SK-N-SH (cell line): ENCODE results near the gene DIAPH1. TPM values are rescaled to one million over a fixed set of nuclear protein-coding genes. Genes with fewer than 3 reads are reported as not detected.

ENCODE experiments used
- CTCF ChIA-PET: fragments of 300-600, 350-600 bp; formaldehyde crosslinking; extraction: SDS; loops from one replicate; lab custom pipeline; 2021; lab: Yijun Ruan, JAX
- POLR2A ChIA-PET: fragments of 350-600 bp; sonication (Branson Sonifier 250); formaldehyde crosslinking; extraction: SDS; loops from one replicate; lab custom pipeline; 2020; ENCODE audit warnings: antibody characterized with exemption, inconsistent platforms; lab: Yijun Ruan, JAX
- DNase-seq: peaks from one replicate; pipeline ENCODE4 v3.0.0; 2012
- H2AFZ ChIP-seq: fragments of 200-600 bp; sonication (generic); 2 replicates; pipeline ENCODE4 v1.8.1; 2016; ENCODE audit warnings: antibody characterized with exemption, mild to moderate bottlenecking, low read depth
- H3F3A ChIP-seq: fragments of 200-600 bp; sonication (generic); replicated peaks from 2 replicates; pipeline ENCODE3; 2016; ENCODE audit warnings: antibody characterized with exemption, mild to moderate bottlenecking; ENCODE audit not compliant: insufficient read depth
- H3K27ac ChIP-seq, 2 experiments: fragments of 200-500 bp in 1 of 2; fragments of 200-600 bp in 1 of 2; sonication (Bioruptor generic) in 1 of 2; sonication (generic), shearing (Covaris generic) in 1 of 2; 2 replicates each; pipeline versions ENCODE4 v1.5.1 to v1.6.1; 2014 to 2016; ENCODE audit warnings: low read depth in 2 of 2, inconsistent platforms in 1 of 2, low read length in 1 of 2, mild to moderate bottlenecking in 1 of 2, mixed read lengths in 1 of 2
- H3K27me3 ChIP-seq: fragments of 200-600 bp; sonication (generic), shearing (Covaris generic); 2 replicates; pipeline ENCODE4 v1.6.1; 2016; ENCODE audit warnings: mixed run types; ENCODE audit not compliant: insufficient read depth
- H3K36me3 ChIP-seq, 2 experiments: fragments of 200-500 bp in 1 of 2; fragments of 200-600 bp in 1 of 2; sonication (Bioruptor generic) in 1 of 2; sonication (generic) in 1 of 2; replicated peaks in 1 of 2; 2 replicates each; pipeline versions ENCODE3 to v1.5.1; 2014 to 2016; ENCODE audit warnings: low read length in 1 of 2, mild to moderate bottlenecking in 1 of 2; ENCODE audit not compliant: insufficient read depth in 2 of 2, control insufficient read depth in 1 of 2
- H3K4me1 ChIP-seq, 2 experiments: fragments of 200-500 bp in 1 of 2; fragments of 200-600 bp in 1 of 2; sonication (Bioruptor generic) in 1 of 2; sonication (generic), shearing (Covaris generic) in 1 of 2; 2 replicates each; pipeline versions ENCODE4 v1.5.1 to v1.6.1; 2014 to 2016; ENCODE audit warnings: low read depth in 1 of 2, low read length in 1 of 2, mixed run types in 1 of 2; ENCODE audit not compliant: insufficient read depth in 2 of 2, control insufficient read depth in 1 of 2
- H3K4me2 ChIP-seq: fragments of 200-600 bp; sonication (generic), shearing (Covaris generic); 2 replicates; pipeline ENCODE4 v1.6.1; 2017; ENCODE audit warnings: mixed run types
- H3K4me3 ChIP-seq, 2 experiments: fragments of 200-500 bp in 1 of 2; fragments of 200-600 bp in 1 of 2; sonication (Bioruptor generic) in 1 of 2; sonication (generic), shearing (Covaris generic) in 1 of 2; 2 replicates each; pipeline versions ENCODE4 v1.5.1 to v1.8.1; 2014 to 2016; ENCODE audit warnings: low read depth in 2 of 2, inconsistent platforms in 1 of 2, low read length in 1 of 2, mild to moderate bottlenecking in 1 of 2, mixed read lengths in 1 of 2, moderate library complexity in 1 of 2
- H3K79me2 ChIP-seq: fragments of 200-600 bp; sonication (generic); 2 replicates; pipeline ENCODE4 v1.8.1; 2017; ENCODE audit warnings: mild to moderate bottlenecking; ENCODE audit not compliant: insufficient read depth
- H3K9ac ChIP-seq: fragments of 200-600 bp; sonication (generic); 2 replicates; pipeline ENCODE4 v1.6.1; 2017; ENCODE audit warnings: mixed run types
- H3K9me2 ChIP-seq: fragments of 200-600 bp; sonication (generic); 2 replicates; pipeline ENCODE4 v1.6.1; 2017; ENCODE audit warnings: mixed run types
- H3K9me3 ChIP-seq: fragments of 200-600 bp; sonication (generic); 2 replicates; pipeline ENCODE4 v1.6.1; 2017; ENCODE audit warnings: mixed run types, mild to moderate bottlenecking, moderate library complexity
- H4K20me1 ChIP-seq: fragments of 200-600 bp; sonication (generic); 2 replicates; pipeline ENCODE4 v1.6.1; 2017; ENCODE audit warnings: mild to moderate bottlenecking, mixed run types; ENCODE audit not compliant: insufficient read depth
- ELF1 ChIP-seq: IDR thresholded peaks from 2 replicates; pipeline ENCODE4 v1.4.0; 2012
- EZH2phosphoT487 ChIP-seq: fragments of 200-600 bp; sonication (generic); IDR thresholded peaks from 2 replicates; pipeline ENCODE4 v1.6.1; 2017; ENCODE audit warnings: low read depth, mixed run types, mild to moderate bottlenecking, antibody characterized with exemption, moderate library complexity, borderline replicate concordance
- FOSL2 ChIP-seq: IDR thresholded peaks from 2 replicates; pipeline ENCODE4 v1.4.0; 2012; ENCODE audit warnings: low read depth, mild to moderate bottlenecking, moderate library complexity, borderline replicate concordance
- FOXM1 ChIP-seq: IDR thresholded peaks from 2 replicates; pipeline ENCODE4 v1.4.0; 2012; ENCODE audit warnings: low read depth, mild to moderate bottlenecking
- GATA2 ChIP-seq: sonication (generic); formaldehyde crosslinking; IDR thresholded peaks from 2 replicates; pipeline ENCODE4 v1.5.0; 2020; ENCODE audit warnings: mild to moderate bottlenecking, missing genetic modification reagents
- JUND ChIP-seq: IDR thresholded peaks from 2 replicates; pipeline ENCODE4 v1.4.0; 2012
- MXI1 ChIP-seq: IDR thresholded peaks from 2 replicates; pipeline ENCODE4 v1.6.1; 2012; ENCODE audit warnings: mild to moderate bottlenecking, low read depth, low read length, improper control_type of control experiment
- POLR2AphosphoS5 ChIP-seq: IDR thresholded peaks from 2 replicates; pipeline ENCODE4 v1.6.1; 2012; ENCODE audit warnings: low read depth, low read length
- RAD21 ChIP-seq: IDR thresholded peaks from 2 replicates; pipeline ENCODE4 v1.6.1; 2012; ENCODE audit warnings: mild to moderate bottlenecking, low read length
- RFX5 ChIP-seq: IDR thresholded peaks from 2 replicates; pipeline ENCODE4 v1.6.1; 2012; ENCODE audit warnings: mild to moderate bottlenecking, improper control_type of control experiment, low read length
- SIN3A ChIP-seq: IDR thresholded peaks from 2 replicates; pipeline ENCODE4 v1.6.1; 2012; ENCODE audit warnings: low read depth, mild to moderate bottlenecking, low read length, moderate library complexity, borderline replicate concordance
- TAF1 ChIP-seq: IDR thresholded peaks from 2 replicates; pipeline ENCODE4 v1.6.1; 2012; ENCODE audit warnings: low read depth, mild to moderate bottlenecking, low read length, moderate library complexity, borderline replicate concordance
- TCF12 ChIP-seq: IDR thresholded peaks from 2 replicates; pipeline ENCODE4 v1.4.0; 2012
- TEAD4 ChIP-seq: IDR thresholded peaks from 2 replicates; pipeline ENCODE4 v1.4.0; 2012; ENCODE audit warnings: mild to moderate bottlenecking, borderline replicate concordance; ENCODE audit not compliant: insufficient read depth
- polyA plus RNA-seq, 3 experiments: library from polyadenylated mRNA; depleted of rRNA; stranded (reverse); fragments of >200 nt; gene quantifications; 2 replicates each; pipeline ENCODE4 v1.2.3, GENCODE V29; 2012
- TF ChIP-seq, protein P1 (sequence below): IDR thresholded peaks from 2 replicates; pipeline ENCODE4; 2012
- TF ChIP-seq, protein P2 (sequence below): IDR thresholded peaks from 2 replicates; pipeline ENCODE4 v1.6.1; 2012; ENCODE audit warnings: mild to moderate bottlenecking, low read depth, low read length, moderate library complexity
- TF ChIP-seq, protein P3 (sequence below): IDR thresholded peaks from 2 replicates; pipeline ENCODE4 v1.4.0; 2012; ENCODE audit warnings: low read depth
- TF ChIP-seq, protein P4 (sequence below): fragments of 200-600 bp; sonication (generic); IDR thresholded peaks from 2 replicates; pipeline ENCODE4 v1.6.1; 2017; ENCODE audit warnings: antibody characterized with exemption, mild to moderate bottlenecking, moderate library complexity
- TF ChIP-seq, protein P5 (sequence below): fragments of 150-350 bp; IDR thresholded peaks from 2 replicates; pipeline ENCODE4 v1.6.1; 2017; ENCODE audit warnings: antibody characterized with exemption, low read length, low read depth, borderline replicate concordance

DIAPH1 gene
- polyA plus RNA-seq, 1 of the 3 experiments (the other 2 are of a cell fraction), result 30.4 TPM

DNA sequence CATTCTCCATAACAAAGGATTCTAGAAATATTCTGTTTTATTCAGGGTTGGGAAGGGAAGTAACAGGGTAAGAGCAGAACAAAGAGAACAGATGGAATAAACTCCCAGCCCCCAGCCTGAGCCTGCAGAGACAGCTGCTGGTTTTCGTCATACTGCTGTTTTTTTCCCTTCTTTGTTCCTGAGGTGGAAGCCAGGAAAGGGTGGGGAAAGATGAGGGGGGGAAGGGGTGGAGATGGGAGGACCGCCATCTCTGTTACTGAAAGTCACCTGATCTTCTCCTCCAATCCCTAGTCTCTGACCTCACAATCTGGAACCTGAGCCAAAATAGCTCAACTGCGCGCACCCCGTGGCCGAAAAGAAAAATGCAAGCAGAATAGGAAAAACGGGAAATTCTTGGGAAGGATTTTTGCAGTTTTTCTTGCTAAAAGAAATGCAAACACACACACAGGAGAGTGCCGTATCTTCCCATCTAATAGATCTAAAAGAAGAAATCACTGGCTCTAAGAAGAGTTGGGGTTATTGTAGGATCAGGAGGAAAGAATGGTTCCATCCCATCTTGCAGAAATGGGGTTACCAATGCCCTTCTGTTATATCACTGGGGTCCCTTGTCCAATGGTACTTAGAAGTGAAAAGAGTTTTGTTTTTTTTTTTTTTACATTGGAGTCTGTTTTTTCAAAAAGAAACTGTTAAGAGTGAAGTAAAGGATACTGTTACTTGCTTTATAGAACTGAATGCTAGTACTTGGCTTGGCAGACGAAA, 57.9 kb downstream of the DIAPH1 start (continued):
- TF ChIP-seq, protein P1, sequence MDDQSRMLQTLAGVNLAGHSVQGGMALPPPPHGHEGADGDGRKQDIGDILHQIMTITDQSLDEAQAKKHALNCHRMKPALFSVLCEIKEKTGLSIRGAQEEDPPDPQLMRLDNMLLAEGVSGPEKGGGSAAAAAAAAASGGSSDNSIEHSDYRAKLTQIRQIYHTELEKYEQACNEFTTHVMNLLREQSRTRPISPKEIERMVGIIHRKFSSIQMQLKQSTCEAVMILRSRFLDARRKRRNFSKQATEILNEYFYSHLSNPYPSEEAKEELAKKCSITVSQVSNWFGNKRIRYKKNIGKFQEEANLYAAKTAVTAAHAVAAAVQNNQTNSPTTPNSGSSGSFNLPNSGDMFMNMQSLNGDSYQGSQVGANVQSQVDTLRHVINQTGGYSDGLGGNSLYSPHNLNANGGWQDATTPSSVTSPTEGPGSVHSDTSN, result peak; percentile 79
- TF ChIP-seq POLR2AphosphoS5 (peak; percentile 85), TAF1 (peak; percentile 61), RFX5 (peak; percentile 73; the same call in 1 of the 2 replicates), JUND (no peak; the same call in 1 of the 2 replicates), FOSL2 (peak; percentile 12; the same call in 1 of the 2 replicates)
- TF ChIP-seq, protein P2, sequence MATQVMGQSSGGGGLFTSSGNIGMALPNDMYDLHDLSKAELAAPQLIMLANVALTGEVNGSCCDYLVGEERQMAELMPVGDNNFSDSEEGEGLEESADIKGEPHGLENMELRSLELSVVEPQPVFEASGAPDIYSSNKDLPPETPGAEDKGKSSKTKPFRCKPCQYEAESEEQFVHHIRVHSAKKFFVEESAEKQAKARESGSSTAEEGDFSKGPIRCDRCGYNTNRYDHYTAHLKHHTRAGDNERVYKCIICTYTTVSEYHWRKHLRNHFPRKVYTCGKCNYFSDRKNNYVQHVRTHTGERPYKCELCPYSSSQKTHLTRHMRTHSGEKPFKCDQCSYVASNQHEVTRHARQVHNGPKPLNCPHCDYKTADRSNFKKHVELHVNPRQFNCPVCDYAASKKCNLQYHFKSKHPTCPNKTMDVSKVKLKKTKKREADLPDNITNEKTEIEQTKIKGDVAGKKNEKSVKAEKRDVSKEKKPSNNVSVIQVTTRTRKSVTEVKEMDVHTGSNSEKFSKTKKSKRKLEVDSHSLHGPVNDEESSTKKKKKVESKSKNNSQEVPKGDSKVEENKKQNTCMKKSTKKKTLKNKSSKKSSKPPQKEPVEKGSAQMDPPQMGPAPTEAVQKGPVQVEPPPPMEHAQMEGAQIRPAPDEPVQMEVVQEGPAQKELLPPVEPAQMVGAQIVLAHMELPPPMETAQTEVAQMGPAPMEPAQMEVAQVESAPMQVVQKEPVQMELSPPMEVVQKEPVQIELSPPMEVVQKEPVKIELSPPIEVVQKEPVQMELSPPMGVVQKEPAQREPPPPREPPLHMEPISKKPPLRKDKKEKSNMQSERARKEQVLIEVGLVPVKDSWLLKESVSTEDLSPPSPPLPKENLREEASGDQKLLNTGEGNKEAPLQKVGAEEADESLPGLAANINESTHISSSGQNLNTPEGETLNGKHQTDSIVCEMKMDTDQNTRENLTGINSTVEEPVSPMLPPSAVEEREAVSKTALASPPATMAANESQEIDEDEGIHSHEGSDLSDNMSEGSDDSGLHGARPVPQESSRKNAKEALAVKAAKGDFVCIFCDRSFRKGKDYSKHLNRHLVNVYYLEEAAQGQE, result peak; percentile 60
- TF ChIP-seq, all 33 proteins: peak for 22

DNA sequence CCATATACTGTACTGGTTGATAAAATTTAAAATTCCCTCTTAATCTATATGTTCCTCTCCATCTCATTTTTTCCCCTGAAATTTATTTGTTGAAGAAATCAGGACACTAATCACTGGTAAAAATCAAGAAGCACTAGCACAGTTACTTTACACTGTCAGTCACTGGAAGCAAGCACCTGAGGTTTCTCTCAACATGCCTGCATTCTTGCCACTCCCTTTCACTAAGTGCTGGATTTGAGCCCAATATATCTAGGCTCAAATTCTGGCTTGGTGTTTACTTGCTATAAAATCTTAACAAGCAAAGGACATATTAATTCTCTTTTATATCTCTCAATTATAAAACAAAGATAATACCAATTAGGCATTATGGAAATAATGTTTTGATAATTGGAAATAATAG, 58.6 kb downstream of the DIAPH1 start:
- CTCF ChIA-PET, result interaction anchor here (0.6 to 10.4 kb wide), 27 partner anchors 35 to 830 kb away, joined by 3 to 191 read pairs (median 4); partner anchors contain the start of genes PCDHB11, PCDHB16, PCDHB3 and PCDHB4
- peak overlapping the region; percentile 58; the same call in 1 of the 2 replicates for H3K4me2 ChIP-seq
- H3K36me3 ChIP-seq, result peaks cover 24 to 35% of the 10 kb centered on the region in 2 experiments

More for the DNA sequence above, 58.6 kb downstream of the DIAPH1 start:
- H3K4me1 ChIP-seq, result peaks cover 21 to 25% of the 10 kb centered on the region in 2 experiments; a peak in 3 of 4 replicates
- H3K27me3 ChIP-seq, result no peaks in the 10 kb centered on the region
- H3F3A ChIP-seq, result peaks cover 22% of the 10 kb centered on the region
- POLR2A ChIA-PET, result interaction anchor here (1.2 kb wide), 2 partner anchors 177 to 378 kb away, joined by 4 to 7 read pairs; partner anchors contain the start of genes PCDHB16 and PCDHGA7
- H3K79me2 ChIP-seq, result peaks cover 5% of the 10 kb centered on the region; the same call in 1 of the 2 replicates
- no peaks in the 10 kb centered on the region for H4K20me1 ChIP-seq
- no peaks in the 10 kb centered on the region for H3K9me2 ChIP-seq
- H3K27ac ChIP-seq, result peak overlapping the region; percentile 91 to 100
- peak overlapping the region; percentile 41 for H2AFZ ChIP-seq
- peak overlapping the region; percentile 80 for H3K9ac ChIP-seq
- no peak for TF ChIP-seq FOXM1
- TF ChIP-seq ELF1, result no peak
- no peak for TF ChIP-seq TAF1
- TF ChIP-seq, protein P3, sequence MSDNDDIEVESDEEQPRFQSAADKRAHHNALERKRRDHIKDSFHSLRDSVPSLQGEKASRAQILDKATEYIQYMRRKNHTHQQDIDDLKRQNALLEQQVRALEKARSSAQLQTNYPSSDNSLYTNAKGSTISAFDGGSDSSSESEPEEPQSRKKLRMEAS, result no peak
- no peak for TF ChIP-seq EZH2phosphoT487
- no peak for TF ChIP-seq TEAD4
- TF ChIP-seq, protein P1, result no peak
- TF ChIP-seq, protein P4, sequence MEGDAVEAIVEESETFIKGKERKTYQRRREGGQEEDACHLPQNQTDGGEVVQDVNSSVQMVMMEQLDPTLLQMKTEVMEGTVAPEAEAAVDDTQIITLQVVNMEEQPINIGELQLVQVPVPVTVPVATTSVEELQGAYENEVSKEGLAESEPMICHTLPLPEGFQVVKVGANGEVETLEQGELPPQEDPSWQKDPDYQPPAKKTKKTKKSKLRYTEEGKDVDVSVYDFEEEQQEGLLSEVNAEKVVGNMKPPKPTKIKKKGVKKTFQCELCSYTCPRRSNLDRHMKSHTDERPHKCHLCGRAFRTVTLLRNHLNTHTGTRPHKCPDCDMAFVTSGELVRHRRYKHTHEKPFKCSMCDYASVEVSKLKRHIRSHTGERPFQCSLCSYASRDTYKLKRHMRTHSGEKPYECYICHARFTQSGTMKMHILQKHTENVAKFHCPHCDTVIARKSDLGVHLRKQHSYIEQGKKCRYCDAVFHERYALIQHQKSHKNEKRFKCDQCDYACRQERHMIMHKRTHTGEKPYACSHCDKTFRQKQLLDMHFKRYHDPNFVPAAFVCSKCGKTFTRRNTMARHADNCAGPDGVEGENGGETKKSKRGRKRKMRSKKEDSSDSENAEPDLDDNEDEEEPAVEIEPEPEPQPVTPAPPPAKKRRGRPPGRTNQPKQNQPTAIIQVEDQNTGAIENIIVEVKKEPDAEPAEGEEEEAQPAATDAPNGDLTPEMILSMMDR, result no peak
- TF ChIP-seq, protein P5, sequence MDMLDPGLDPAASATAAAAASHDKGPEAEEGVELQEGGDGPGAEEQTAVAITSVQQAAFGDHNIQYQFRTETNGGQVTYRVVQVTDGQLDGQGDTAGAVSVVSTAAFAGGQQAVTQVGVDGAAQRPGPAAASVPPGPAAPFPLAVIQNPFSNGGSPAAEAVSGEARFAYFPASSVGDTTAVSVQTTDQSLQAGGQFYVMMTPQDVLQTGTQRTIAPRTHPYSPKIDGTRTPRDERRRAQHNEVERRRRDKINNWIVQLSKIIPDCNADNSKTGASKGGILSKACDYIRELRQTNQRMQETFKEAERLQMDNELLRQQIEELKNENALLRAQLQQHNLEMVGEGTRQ, result no peak
- TF ChIP-seq FOSL2, result no peak
- TF ChIP-seq GATA2 (CRISPR knock-in tag), result no peak
- TF ChIP-seq TCF12, result no peak
- TF ChIP-seq MXI1, result no peak
- no peak for TF ChIP-seq RFX5
- TF ChIP-seq SIN3A, result no peak
- TF ChIP-seq RAD21, result no peak
- TF ChIP-seq, all 33 proteins: peak for 0
- Histone ChIP-seq H3K9me3 (no peaks in the 10 kb centered on the region), H3K4me3 (peak overlapping the region; percentile 22; a peak in 2 of 4 replicates)
- no peak for DNase-seq
